Measurements from ENCODE around the gene GLCE. TPM values are rescaled to one million over a fixed set of nuclear protein-coding genes. Genes with fewer than 3 reads are reported as not detected.

GLCE gene
- total and polyA plus RNA-seq, 9 of the 15 experiments (the other 6 are each of a cell fraction or from before 2014, with no cell fraction given), result 4.6 to 12.3 (median 10.6) TPM

GRCh38 chr15:69158201-69158842, 2.1 kb upstream of the GLCE start:
- Histone ChIP-seq H3K9me1 (ENCODE audit: control insufficient read depth, insufficient read depth, low read length) (no peaks in the 10 kb centered on the region), H3K4me2 (ENCODE audit: insufficient read depth, low read length) (no peak overlapping the region), H3K9ac (ENCODE audit: insufficient read depth in 1 of 2, low read depth in 2 of 2, low read length in 2 of 2) (no peak overlapping the region), H3K4me3 (no peak overlapping the region), H3K4me1 (replicated peaks in 1 of 2; ENCODE audit: control insufficient read depth in 2 of 2, insufficient read depth in 2 of 2, low read length in 2 of 2) (peaks cover 23 to 29% of the 10 kb centered on the region in 2 experiments), H4K20me1 (replicated peaks; ENCODE audit: control insufficient read depth, insufficient read depth, low read length) (peaks cover 7% of the 10 kb centered on the region; the same call in 1 of the 2 replicates), H3K36me3 (ENCODE audit: control insufficient read depth, insufficient read depth, low read length) (no peaks in the 10 kb centered on the region), H3K27me3 (ENCODE audit: control insufficient read depth in 2 of 2, insufficient read depth in 2 of 2, low read length in 2 of 2) (no peaks in the 10 kb centered on the region; a peak in 1 of 5 replicates), H3K79me2 (ENCODE audit: control insufficient read depth, insufficient read depth, low read length) (0 out of 3 replicates have a peak, but pooled peaks cover 3% of the 10 kb centered on the region), H2AFZ (ENCODE audit: low read depth, low read length) (peak overlapping the region; percentile 67; the same call in 1 of the 2 replicates), H3K27ac (ENCODE audit: extremely low read depth, low read depth, low read length) (no peak overlapping the region), H3K9me3 (replicated peaks; ENCODE audit: control insufficient read depth, insufficient read depth, low read depth, low read length) (no peaks in the 10 kb centered on the region)
- peak in 2 of 4 experiments; percentile 13 to 59 for DNase-seq (ENCODE audit: extremely low read depth in 1 of 4, low spot score in 3 of 4)
- intact Hi-C loops (cut with micrococcal nuclease) (no loop called here), in situ Hi-C loops (cut with MboI) (no loop called here)
- ChIA-PET POLR2A (interaction anchor here (1.0 kb wide), 1 partner anchor 13 kb away, joined by 4 read pairs; no protein-coding TSS in a partner anchor), CTCF (ENCODE audit: low intra/inter-chr PET ratio) (no interaction called here)
- BruUV-seq (replicated peaks), result no TSS peak
- WGBS (ENCODE audit: insufficient coverage, low coverage, missing lambda C conversion rate), result 13% methylated on average over 6 of the region's 6 CpGs
- peak; percentile 70 for FAIRE-seq
- no peak for ATAC-seq
- TF ChIP-seq RAD21 (CRISPR knock-in tag; conservative IDR thresholded peaks at IDR 0.05 in 1 of 2, IDR thresholded peaks at IDR 0.05 in 1 of 2) (peak in 1 of 2 experiments; percentile 14; a peak in 1 of 4 replicates), ZNF583 (CRISPR knock-in tag; IDR thresholded peaks at IDR 0.05) (no peak), NCOA1 (IDR thresholded peaks at IDR 0.05; ENCODE audit: low read depth) (no peak), LEF1 (IDR thresholded peaks at IDR 0.05) (0 out of 2 replicates have a peak, but pooled peaks have one; percentile 23), CTCF (IDR thresholded peaks at IDR 0.05 in 2 of 3, conservative IDR thresholded peaks at IDR 0.05 in 1 of 3; ENCODE audit: insufficient read depth in 2 of 3, low read depth in 1 of 3, low read length in 3 of 3) (0 out of 6 replicates have a peak, but pooled peaks of 1 of the 3 experiments have one; percentile 14), HES1 (IDR thresholded peaks at IDR 0.05; ENCODE audit: low read depth) (no peak), DMBX1 (CRISPR knock-in tag; IDR thresholded peaks at IDR 0.05; ENCODE audit: borderline replicate concordance) (no peak), NFATC3 (IDR thresholded peaks at IDR 0.05) (no peak), ZNF239 (CRISPR knock-in tag; IDR thresholded peaks at IDR 0.05) (no peak), ZBTB34 (CRISPR knock-in tag; IDR thresholded peaks at IDR 0.05) (no peak), TCF3 (CRISPR knock-in tag; IDR thresholded peaks at IDR 0.05) (peak; percentile 67), CREM (IDR thresholded peaks at IDR 0.05; ENCODE audit: low read depth) (no peak), DPF2 (IDR thresholded peaks at IDR 0.05) (0 out of 2 replicates have a peak, but pooled peaks have one; percentile 27), NONO (IDR thresholded peaks at IDR 0.05; ENCODE audit: low read depth in 2 of 2, low read length in 1 of 2) (no peak), ZNF431 (CRISPR knock-in tag; IDR thresholded peaks at IDR 0.05) (no peak), SAFB (IDR thresholded peaks at IDR 0.05; ENCODE audit: borderline replicate concordance, low read depth, low read length) (no peak), SMARCA4 (IDR thresholded peaks at IDR 0.05) (peak; percentile 62; the same call in 1 of the 2 replicates), E2F6 (IDR thresholded peaks at IDR 0.05; ENCODE audit: borderline replicate concordance in 1 of 2, extremely low read depth in 1 of 2, insufficient read depth in 1 of 2, insufficient read length in 1 of 2, low read depth in 1 of 2, low read length in 1 of 2, poor library complexity in 1 of 2, severe bottlenecking in 1 of 2) (no peak)
